Pancreas (tissue), 10 donors: ENCODE data around the gene ASZ1. TPM values are rescaled to one million over a fixed set of nuclear protein-coding genes. Genes with fewer than 3 reads are reported as not detected.

Experiments
- ATAC-seq, 4 donors: fragments of 200-7000 bp; cut with Tn5 transposase; one replicate each; pipeline versions ENCODE4 v1.8.0 to v1.9.1; 2020; ENCODE audit warnings: mild to moderate bottlenecking in 4 of 4, moderate library complexity in 4 of 4
- DNase-seq, 6 donors: peaks; one replicate each; pipeline ENCODE4 v3.0.0-alpha.2; 2020
- FAIRE-seq: peaks from 2 replicates; lab custom pipeline; 2012; peaks lifted over from hg19 to GRCh38; lab: Jason Lieb, UNC
- H3K27ac ChIP-seq, 4 donors: fragments of 200-600 bp; sonication (generic); 1 replicate in 3 of 4; 2 replicates in 1 of 4; pipeline versions ENCODE4 v1.5.0 to v1.8.0; 2020
- H3K27me3 ChIP-seq, 4 donors: fragments of 200-600 bp; one replicate each; pipeline ENCODE4 v1.8.0; 2021
- H3K36me3 ChIP-seq, 3 donors: fragments of 200-600 bp; sonication (generic) in 1 of 3; one replicate each; pipeline versions ENCODE4 v1.5.0 to v1.8.0; 2020 to 2021
- H3K4me1 ChIP-seq, 3 donors: fragments of 200-600 bp; one replicate each; pipeline ENCODE4 v1.8.0; 2021
- H3K4me3 ChIP-seq, 4 donors: fragments of 200-600 bp; sonication (generic) in 2 of 4; one replicate each; pipeline versions ENCODE4 v1.5.0 to v1.8.0; 2020 to 2021
- H3K9me3 ChIP-seq, 4 donors: fragments of 200-600 bp; one replicate each; pipeline ENCODE4 v1.8.0; 2021
- WGBS, 2 donors: extraction: QIAGEN DNeasy Blood & Tissue Kit; methylation state at CpG; one replicate each; pipeline ENCODE4 v1.1.7; 2013; 5-methylcytosine and 5-hydroxymethylcytosine counted together
- intact Hi-C, 3 donors: fragments of 100-400 bp; cut with DNase I; formaldehyde crosslinking; loops; one replicate each; pipeline versions ENCODE4 v1.11.1 to v1.14.2; 2022
- polyA plus RNA-seq, 2 donors: library from polyadenylated mRNA; stranded (reverse); fragments of 200-250 nt; gene quantifications; one replicate each; pipeline ENCODE4 v1.2.3, GENCODE V29; 2013
- total RNA-seq, 6 donors: library from RNA; stranded (reverse); fragmentation: NEBNext Ultra II Directional in 4 of 6; extraction: Animal tissue kit (Norgen Biotek cat#: 25700) in 4 of 6; gene quantifications; one replicate each; pipeline versions ENCODE4 v1.2.1 to v1.2.4, GENCODE V29; 2021 to 2023
- TF ChIP-seq, protein P1 (sequence below), 4 donors: fragments of 200-600 bp; sonication (generic) in 3 of 4; IDR thresholded peaks; one replicate each; pipeline versions ENCODE4 v1.5.0 to v1.8.0; 2021; ENCODE audit warnings: antibody characterized with exemption in 4 of 4
- donor health status: healthy with polysubstance abuse.
- donor health status: DM: no; HTN: no; CAD: no; lungs with moderate emphysema.
- donor health status: DM: no; HTN: no; CAD: no.
- donor health status: control.
- donor health status: control.
- donor health status: Bipolar disorder and iron deficiency.
- donor health status: DM: yes; HTN: yes; CAD: no.
- donor health status: DM: no; HTN: no; CAD: no.
- donor health status: DM: no; HTN: no; CAD: no.
- donor health status: DM: yes; HTN: yes; CAD: no.

The ASZ1 gene
- total and polyA plus RNA-seq, 8 donors, result not detected

DNA sequence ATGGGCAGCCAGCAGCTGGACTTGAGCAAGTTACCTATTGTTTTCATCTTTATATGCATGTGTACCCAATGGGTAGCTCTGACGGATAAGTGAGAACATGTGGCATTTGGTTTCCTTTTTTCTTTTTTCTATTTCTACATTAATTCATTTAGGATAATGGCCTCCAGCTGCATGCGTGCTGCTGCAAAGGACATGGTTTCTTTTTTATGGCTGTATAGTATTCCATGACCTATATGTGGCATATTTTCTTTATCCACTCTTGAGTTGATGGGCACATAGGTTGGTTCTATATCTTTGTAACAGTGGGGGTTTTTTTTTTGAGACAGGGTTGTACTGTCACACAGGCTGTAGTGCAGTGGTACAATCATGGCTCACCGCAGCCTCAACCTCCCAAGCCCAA lies 37.4 kb downstream of the ASZ1 start:
- TF ChIP-seq, protein P1, sequence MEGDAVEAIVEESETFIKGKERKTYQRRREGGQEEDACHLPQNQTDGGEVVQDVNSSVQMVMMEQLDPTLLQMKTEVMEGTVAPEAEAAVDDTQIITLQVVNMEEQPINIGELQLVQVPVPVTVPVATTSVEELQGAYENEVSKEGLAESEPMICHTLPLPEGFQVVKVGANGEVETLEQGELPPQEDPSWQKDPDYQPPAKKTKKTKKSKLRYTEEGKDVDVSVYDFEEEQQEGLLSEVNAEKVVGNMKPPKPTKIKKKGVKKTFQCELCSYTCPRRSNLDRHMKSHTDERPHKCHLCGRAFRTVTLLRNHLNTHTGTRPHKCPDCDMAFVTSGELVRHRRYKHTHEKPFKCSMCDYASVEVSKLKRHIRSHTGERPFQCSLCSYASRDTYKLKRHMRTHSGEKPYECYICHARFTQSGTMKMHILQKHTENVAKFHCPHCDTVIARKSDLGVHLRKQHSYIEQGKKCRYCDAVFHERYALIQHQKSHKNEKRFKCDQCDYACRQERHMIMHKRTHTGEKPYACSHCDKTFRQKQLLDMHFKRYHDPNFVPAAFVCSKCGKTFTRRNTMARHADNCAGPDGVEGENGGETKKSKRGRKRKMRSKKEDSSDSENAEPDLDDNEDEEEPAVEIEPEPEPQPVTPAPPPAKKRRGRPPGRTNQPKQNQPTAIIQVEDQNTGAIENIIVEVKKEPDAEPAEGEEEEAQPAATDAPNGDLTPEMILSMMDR (IDR thresholded peaks at IDR 0.05), result no peak
- Histone ChIP-seq H3K4me3 (no peak overlapping the region), H3K36me3 (no peaks in the 10 kb centered on the region), H3K27me3 (no peaks in the 10 kb centered on the region), H3K4me1 (peaks cover 0 to 2% (median 0%) of the 10 kb centered on the region in 3 donors), H3K9me3 (no peaks in the 10 kb centered on the region), H3K27ac (no peak overlapping the region)
- WGBS, 2 donors, result 93 to 97% methylated on average over 3 of the region's 3 CpGs
- FAIRE-seq (no peak), ATAC-seq (no peak), DNase-seq (no peak)
- intact Hi-C loops, result loop anchor here in 1 of 3 donors (10.0 kb wide), 1 partner anchor 175 kb away; no protein-coding TSS in a partner anchor

DNA sequence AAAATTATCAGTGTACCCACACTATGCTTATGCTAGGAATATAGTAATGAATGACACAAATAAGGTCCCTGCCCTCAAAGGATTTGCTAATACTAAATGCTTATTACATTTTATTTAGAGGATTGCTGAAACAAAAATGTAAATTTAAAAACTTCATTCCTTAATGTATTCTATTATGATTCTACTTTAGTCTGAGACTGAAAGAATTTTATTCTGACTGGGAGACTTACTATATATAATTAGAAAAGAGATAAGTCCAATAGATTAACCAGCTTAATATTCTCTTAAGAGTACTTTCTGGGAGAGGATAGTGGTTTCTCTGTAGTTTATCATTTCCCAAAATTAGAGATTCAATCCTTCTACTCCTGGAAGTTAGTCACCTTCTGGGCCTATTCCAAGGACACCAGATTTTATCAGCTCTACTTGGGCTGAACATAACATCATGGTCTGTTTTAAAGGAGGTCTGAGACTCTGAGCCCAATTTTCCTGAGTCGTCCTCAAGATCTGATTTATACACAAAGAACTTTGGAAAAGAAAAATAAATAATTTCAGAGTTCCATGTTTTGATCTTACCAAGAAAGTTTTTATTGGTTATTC lies 41.1 kb downstream of the ASZ1 start:
- Histone ChIP-seq H3K4me3 (no peak overlapping the region), H3K9me3 (no peaks in the 10 kb centered on the region), H3K27me3 (no peaks in the 10 kb centered on the region), H3K36me3 (no peaks in the 10 kb centered on the region), H3K27ac (no peak overlapping the region), H3K4me1 (peaks cover 0 to 8% (median 0%) of the 10 kb centered on the region in 3 donors)
- no peak for FAIRE-seq
- ATAC-seq, result no peak
- intact Hi-C loops, result loop anchor here in 1 of 3 donors (10.0 kb wide), 1 partner anchor 171 kb away; no protein-coding TSS in a partner anchor
- TF ChIP-seq, protein P1 (IDR thresholded peaks at IDR 0.05), result no peak
- DNase-seq, result no peak
- WGBS, 2 donors, result 65 to 82% methylated on average over 1 of the region's 1 CpG

DNA sequence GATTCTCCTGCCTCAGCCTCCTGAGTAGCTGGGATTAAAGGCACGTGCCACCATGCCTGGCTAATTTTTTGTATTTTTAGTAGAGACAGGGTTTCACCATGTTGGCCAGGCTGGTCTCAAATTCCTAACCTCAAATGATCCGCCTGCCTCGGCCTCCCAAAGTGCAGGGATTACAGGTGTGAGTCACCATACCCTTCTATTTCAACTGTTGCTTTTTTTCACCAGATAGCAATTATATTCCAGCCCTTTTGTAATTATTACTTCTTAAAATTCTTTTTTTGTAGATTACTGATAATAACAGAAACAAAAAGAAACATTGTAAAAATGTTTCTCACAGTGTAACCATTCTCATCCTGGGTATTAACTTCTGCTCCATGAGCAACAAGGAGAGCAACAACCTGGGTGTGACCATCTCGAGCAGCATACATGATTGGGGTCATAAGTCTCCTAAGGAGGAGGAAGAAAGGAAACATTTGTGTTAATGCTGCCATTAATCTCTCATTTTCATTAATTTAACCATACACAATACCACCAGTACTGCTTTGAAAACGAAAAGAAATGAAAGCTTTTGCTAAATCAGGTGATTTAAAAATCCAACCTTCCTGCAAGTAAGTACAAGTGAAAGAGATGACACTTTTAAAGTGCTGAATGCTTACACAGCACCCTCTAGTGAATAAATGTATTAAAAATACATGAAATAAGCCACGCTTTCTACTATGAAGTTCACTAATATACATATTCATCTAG lies 41.8 kb downstream of the ASZ1 start:
- WGBS, 2 donors, result 44 to 51% methylated on average over 6 of the region's 6 CpGs
- no peak overlapping the region for H3K4me3 ChIP-seq
- H3K9me3 ChIP-seq, result no peaks in the 10 kb centered on the region
- DNase-seq (no peak), FAIRE-seq (peak; percentile 82), ATAC-seq (peak in 3 of 4 donors; percentile 73 to 74 (median 74))
- intact Hi-C loops, result loop anchor here in 1 of 3 donors (10.0 kb wide), 1 partner anchor 171 kb away; no protein-coding TSS in a partner anchor
- TF ChIP-seq, protein P1 (IDR thresholded peaks at IDR 0.05), result peak in 1 of 4 donors; percentile 9
- no peak overlapping the region for H3K27ac ChIP-seq
- peaks cover 0 to 8% (median 0%) of the 10 kb centered on the region in 3 donors for H3K4me1 ChIP-seq
- no peaks in the 10 kb centered on the region for H3K36me3 ChIP-seq
- H3K27me3 ChIP-seq, result no peaks in the 10 kb centered on the region

DNA sequence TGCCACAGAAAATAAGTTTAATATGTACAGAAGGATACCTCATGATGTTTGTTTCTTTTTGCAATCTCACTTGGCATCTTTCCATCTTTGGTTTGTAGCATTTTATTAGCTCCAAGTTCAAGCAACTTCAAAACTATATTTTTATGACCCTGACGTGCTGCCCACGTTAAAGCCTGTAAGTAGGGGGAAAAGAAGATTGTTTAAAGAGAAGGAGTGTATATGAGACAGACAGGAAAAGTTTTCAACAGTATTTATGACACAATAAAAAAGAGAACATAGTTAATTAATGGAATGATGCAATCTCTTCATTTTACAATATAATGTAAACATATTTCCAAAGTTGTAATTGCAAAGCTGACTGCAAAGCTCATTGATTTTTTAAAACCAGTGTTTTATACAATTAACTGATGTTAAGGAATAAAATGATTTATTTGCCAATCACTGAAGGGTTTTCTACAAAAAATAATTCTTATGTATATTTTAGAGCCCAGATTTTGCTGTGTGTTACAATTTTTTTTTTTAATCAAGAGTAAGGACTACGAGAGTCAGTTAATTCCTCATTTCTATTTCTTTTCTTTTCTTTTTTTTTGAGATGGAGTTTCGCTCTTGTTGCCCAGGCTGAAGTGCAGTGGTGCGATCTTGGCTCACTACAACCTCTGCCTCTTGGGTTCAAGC lies 42.5 kb downstream of the ASZ1 start:
- WGBS, 2 donors, result 52 to 61% methylated on average over 5 of the region's 5 CpGs
- H3K27me3 ChIP-seq, result no peaks in the 10 kb centered on the region
- ATAC-seq, result no peak

More for the DNA sequence above, 42.5 kb downstream of the ASZ1 start:
- no peak for FAIRE-seq
- H3K36me3 ChIP-seq, result no peaks in the 10 kb centered on the region
- H3K4me1 ChIP-seq, result peaks cover 0 to 8% (median 0%) of the 10 kb centered on the region in 3 donors
- no peak overlapping the region for H3K27ac ChIP-seq
- DNase-seq, result no peak
- H3K4me3 ChIP-seq, result no peak overlapping the region
- intact Hi-C loops, result loop anchor here in 1 of 3 donors (10.0 kb wide), 1 partner anchor 170 kb away; no protein-coding TSS in a partner anchor
- TF ChIP-seq, protein P1 (IDR thresholded peaks at IDR 0.05), result no peak
- H3K9me3 ChIP-seq, result no peaks in the 10 kb centered on the region
